Activated T-cell treated with anti-CD3 and anti-CD28 coated beads, Interleukin-2, amount 50 U/mL, for 4 hours (primary cell): ENCODE measurements around the gene MARCHF10. TPM values are rescaled to one million over a fixed set of nuclear protein-coding genes. Genes with fewer than 3 reads are reported as not detected.

Experiments
- ATAC-seq, 2 donors: fragments of 200-7000 bp; cut with Tn5 transposase; one replicate each; pipeline ENCODE4 v1.10.0; 2021
- DNase-seq: peaks from one replicate; pipeline ENCODE4 v3.0.0-alpha.2; 2020
- H3K27me3 Mint-ChIP-seq: one replicate; pipeline ENCODE4 v1.8.0; 2021; ENCODE audit warnings: low read depth, mixed read lengths
- H3K36me3 Mint-ChIP-seq: one replicate; pipeline ENCODE4 v1.8.0; 2022; ENCODE audit warnings: mixed read lengths; ENCODE audit not compliant: insufficient read depth
- H3K4me1 Mint-ChIP-seq: one replicate; pipeline ENCODE4 v1.8.0; 2021; ENCODE audit warnings: low read depth, mixed read lengths
- H3K4me3 Mint-ChIP-seq: one replicate; pipeline ENCODE4 v1.8.0; 2021; ENCODE audit warnings: mild to moderate bottlenecking, moderate library complexity, mixed read lengths
- H3K9me3 Mint-ChIP-seq: one replicate; pipeline ENCODE4 v1.8.0; 2021; ENCODE audit warnings: mixed read lengths
- total RNA-seq, 3 donors: library from RNA; stranded (reverse); gene quantifications; one replicate each; pipeline ENCODE4 v1.2.1, GENCODE V29; 2021

Gene MARCHF10
- total RNA-seq, 3 donors from 2014 or later = not detected

DNA sequence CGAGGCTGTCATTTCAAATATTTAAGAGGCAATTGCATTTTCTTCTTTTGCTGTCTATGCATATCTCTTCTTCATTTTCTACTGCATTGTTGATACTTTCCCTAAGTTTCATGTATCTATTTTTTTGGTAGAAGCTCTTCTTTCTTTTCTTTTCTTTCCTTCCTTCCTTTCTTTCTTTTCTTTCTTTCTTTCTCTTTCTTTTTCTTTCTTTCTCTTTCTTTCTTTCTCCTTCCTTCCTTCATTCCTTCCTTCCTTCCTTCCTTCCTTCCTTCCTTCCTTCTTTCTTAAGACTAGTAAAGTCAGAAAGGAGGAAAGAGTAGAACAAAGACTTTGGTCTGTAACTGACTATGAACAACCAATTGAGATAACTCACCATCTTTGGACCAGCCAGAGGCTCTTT, 146.8 kb downstream of the MARCHF10 start:
- Mint-ChIP-seq H3K27me3 (peaks cover 2% of the 10 kb centered on the region), H3K4me1 (no peaks in the 10 kb centered on the region)
- no peak for ATAC-seq

GRCh38 chr17:62660629-62661118, 147.4 kb downstream of the MARCHF10 start:
- peaks cover 16% of the 10 kb centered on the region for H3K9me3 Mint-ChIP-seq
- peaks cover 3% of the 10 kb centered on the region for H3K36me3 Mint-ChIP-seq
- ATAC-seq = no peak
- H3K4me3 Mint-ChIP-seq = no peak overlapping the region
- no peaks in the 10 kb centered on the region for H3K4me1 Mint-ChIP-seq
- no peak for DNase-seq
- H3K27me3 Mint-ChIP-seq = peaks cover 2% of the 10 kb centered on the region

More for the DNA sequence above, 146.8 kb downstream of the MARCHF10 start:
- DNase-seq = no peak
- Mint-ChIP-seq H3K4me3 (no peak overlapping the region), H3K36me3 (peaks cover 3% of the 10 kb centered on the region), H3K9me3 (peaks cover 16% of the 10 kb centered on the region)

GRCh38 chr17:62658136-62658920, 149.8 kb downstream of the MARCHF10 start:
- ATAC-seq (no peak), DNase-seq (no peak)
- Mint-ChIP-seq H3K36me3 (peaks cover 3% of the 10 kb centered on the region), H3K9me3 (peaks cover 16% of the 10 kb centered on the region), H3K4me1 (peaks cover 9% of the 10 kb centered on the region), H3K4me3 (no peak overlapping the region), H3K27me3 (peaks cover 6% of the 10 kb centered on the region)

DNA sequence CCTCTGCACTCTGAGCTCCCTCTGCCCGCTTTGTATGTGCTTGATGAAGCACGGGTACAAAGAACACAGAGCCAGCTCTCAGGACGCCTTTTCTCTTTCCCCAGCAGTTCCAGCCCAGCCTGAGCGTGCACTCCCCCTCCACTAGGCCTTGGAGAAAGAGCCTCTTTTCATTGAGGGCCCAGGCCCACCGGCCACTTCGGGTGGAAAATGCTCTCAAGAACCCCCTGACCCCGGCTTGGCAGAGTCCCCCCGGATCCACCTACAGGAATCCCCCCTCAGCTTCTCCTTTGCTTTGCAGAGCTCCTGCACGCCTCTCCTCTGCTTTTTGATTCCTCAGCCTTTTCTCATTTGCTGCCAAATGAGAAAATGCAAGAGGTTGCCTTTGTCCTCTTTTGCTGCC, 150.4 kb downstream of the MARCHF10 start:
- DNase-seq (no peak), ATAC-seq (no peak)
- Mint-ChIP-seq H3K9me3 (peaks cover 16% of the 10 kb centered on the region), H3K4me1 (peaks cover 14% of the 10 kb centered on the region), H3K27me3 (peaks cover 6% of the 10 kb centered on the region), H3K4me3 (no peak overlapping the region), H3K36me3 (peaks cover 3% of the 10 kb centered on the region)

DNA sequence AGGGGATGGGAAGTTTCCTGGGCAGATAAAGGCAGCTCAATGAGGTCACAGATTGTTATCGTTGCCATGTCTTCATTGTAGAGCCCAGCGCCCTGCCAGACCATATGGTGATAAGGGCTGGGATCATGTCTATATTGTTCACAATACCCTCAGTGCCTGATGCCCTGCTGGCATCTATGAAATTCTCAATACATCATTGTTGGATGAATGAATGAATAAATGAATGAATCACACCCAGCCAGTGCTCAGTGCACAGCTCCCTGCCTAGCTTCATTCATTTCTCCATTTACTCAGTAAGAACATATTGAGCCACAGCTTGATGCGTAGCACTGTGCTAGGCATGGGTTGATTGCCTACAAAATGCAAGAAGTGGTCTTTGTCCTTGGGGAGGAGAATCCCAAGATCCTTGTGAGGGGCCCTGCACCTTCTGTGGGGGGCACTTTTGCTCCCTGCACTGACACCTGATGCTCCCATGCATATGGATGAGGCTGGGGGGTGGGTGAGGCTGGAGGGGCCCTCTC, 150.9 kb downstream of the MARCHF10 start:
- H3K4me3 Mint-ChIP-seq = no peak overlapping the region
- H3K9me3 Mint-ChIP-seq = peaks cover 16% of the 10 kb centered on the region
- H3K27me3 Mint-ChIP-seq = peaks cover 6% of the 10 kb centered on the region

GRCh38 chr17:62656446-62656845, 151.7 kb downstream of the MARCHF10 start:
- ATAC-seq = no peak
- Mint-ChIP-seq H3K27me3 (peaks cover 8% of the 10 kb centered on the region), H3K4me1 (peaks cover 23% of the 10 kb centered on the region)

More for the DNA sequence above, 150.9 kb downstream of the MARCHF10 start:
- no peak for DNase-seq
- Mint-ChIP-seq H3K36me3 (peaks cover 3% of the 10 kb centered on the region), H3K4me1 (peaks cover 17% of the 10 kb centered on the region)
- ATAC-seq = no peak

GRCh38 chr17:62655656-62656055, 152.5 kb downstream of the MARCHF10 start:
- peaks cover 10% of the 10 kb centered on the region for H3K27me3 Mint-ChIP-seq

More at GRCh38 chr17:62656446-62656845, 151.7 kb downstream of the MARCHF10 start:
- peaks cover 15% of the 10 kb centered on the region for H3K9me3 Mint-ChIP-seq
- no peak for DNase-seq
- no peak overlapping the region for H3K4me3 Mint-ChIP-seq
- H3K36me3 Mint-ChIP-seq = peaks cover 3% of the 10 kb centered on the region

GRCh38 chr17:62653826-62654761, 154.0 kb downstream of the MARCHF10 start:
- ATAC-seq (peak in 1 of 2 donors; percentile 10), DNase-seq (no peak)
- Mint-ChIP-seq H3K9me3 (no peaks in the 10 kb centered on the region), H3K4me1 (peaks cover 23% of the 10 kb centered on the region), H3K27me3 (peaks cover 10% of the 10 kb centered on the region), H3K36me3 (no peaks in the 10 kb centered on the region), H3K4me3 (peak overlapping the region; percentile 47)

More at GRCh38 chr17:62655656-62656055, 152.5 kb downstream of the MARCHF10 start:
- Mint-ChIP-seq H3K4me3 (no peak overlapping the region), H3K36me3 (peaks cover 3% of the 10 kb centered on the region), H3K4me1 (peaks cover 23% of the 10 kb centered on the region), H3K9me3 (peaks cover 8% of the 10 kb centered on the region)
- ATAC-seq (no peak), DNase-seq (no peak)

DNA sequence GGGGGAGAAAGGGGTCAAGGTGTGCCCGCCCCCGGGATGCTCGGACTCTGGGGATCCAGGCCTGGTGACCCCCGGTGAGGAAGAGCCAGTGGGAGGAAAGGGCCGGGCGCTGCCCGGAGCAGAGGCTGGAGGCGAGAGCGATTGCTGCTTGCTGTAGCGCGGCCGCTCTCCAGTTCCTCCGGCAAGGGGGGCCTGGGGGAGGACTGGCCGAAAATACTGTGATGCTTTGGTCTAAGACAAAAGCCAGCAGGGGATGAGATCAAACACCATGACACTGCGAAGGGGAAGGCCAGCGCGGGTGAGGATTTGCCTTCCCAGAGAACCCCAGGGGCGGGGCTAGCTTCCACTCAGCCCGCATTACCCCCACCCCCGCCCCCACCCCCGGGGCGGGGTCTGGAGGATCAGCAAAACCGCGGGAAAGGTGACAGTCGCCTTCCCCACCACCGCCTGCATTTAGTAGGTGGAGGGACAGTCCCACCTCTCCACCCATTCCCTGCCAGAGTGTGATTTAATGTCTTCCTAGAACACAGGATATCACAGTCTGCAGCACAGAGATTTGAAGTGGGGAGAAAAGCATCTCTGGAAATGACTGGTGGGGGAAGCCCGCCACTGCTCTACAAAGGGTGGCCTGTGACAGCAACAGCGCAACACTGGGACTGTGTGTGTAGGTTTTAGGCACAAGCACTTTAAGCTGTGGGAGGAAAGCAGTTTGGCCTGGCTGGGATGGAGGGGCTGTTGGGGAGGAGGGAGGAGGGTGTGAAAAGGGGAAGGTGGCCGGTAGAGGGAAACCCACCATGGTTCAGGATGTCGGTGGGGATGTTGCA, 154.9 kb downstream of the MARCHF10 start:
- Mint-ChIP-seq H3K36me3 (no peaks in the 10 kb centered on the region), H3K4me3 (peak overlapping the region; percentile 78), H3K27me3 (peaks cover 10% of the 10 kb centered on the region), H3K4me1 (peaks cover 23% of the 10 kb centered on the region), H3K9me3 (no peaks in the 10 kb centered on the region)
- DNase-seq = peak; percentile 77
- peak; percentile 95 to 97 for ATAC-seq

DNA sequence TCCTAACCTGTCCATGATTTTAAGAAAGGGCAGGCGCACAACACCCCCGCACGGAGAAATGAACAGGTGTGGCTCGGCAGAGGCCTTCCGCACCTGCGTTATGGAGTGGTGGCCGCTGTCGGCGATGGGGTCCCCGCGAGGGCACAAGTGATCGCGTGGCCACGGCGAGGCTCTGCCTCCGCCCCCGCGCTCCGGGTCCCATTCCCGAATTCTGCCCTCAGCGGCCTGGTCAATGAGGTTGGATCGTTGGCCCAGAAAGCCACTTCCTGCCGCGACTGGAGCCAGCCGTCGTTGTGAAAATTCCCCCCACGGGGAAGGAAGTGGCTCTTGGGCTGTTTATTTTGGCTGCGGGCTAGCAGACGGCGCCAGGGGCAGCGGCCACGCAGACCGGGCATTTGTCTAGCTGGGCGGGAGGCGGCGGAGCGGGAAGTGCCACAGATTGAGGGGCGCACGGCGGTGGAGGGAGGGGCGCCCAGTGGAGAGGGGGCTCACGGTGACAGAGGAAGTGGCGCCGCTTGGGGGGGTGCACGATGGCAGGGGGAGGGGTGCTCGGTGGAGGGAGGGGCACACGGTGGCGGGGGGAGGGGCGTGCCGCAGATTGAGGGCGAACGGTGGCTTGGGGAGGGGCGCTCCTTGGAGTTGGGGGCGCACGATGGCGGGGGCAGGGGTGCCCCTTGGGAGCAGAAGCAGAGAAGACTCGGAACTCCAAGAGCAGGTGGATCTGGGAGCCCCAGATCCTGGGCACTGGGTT, 155.7 kb downstream of the MARCHF10 start:
- DNase-seq (peak; percentile 25), ATAC-seq (no peak)
- peaks cover 10% of the 10 kb centered on the region for H3K27me3 Mint-ChIP-seq
- no peaks in the 10 kb centered on the region for H3K36me3 Mint-ChIP-seq
- H3K9me3 Mint-ChIP-seq = no peaks in the 10 kb centered on the region
- H3K4me1 Mint-ChIP-seq = peaks cover 23% of the 10 kb centered on the region
- peak overlapping the region; percentile 78 for H3K4me3 Mint-ChIP-seq
